HepG2 (cell line): Measurements from ENCODE around the gene CISD3. TPM values are rescaled to one million over a fixed set of nuclear protein-coding genes. Genes with fewer than 3 reads are reported as not detected.

Source experiments
- HNF1A ChIP-seq, 2 experiments: sonication (generic) in 1 of 2; formaldehyde crosslinking in 1 of 2; IDR thresholded peaks; 2 replicates each; pipeline versions ENCODE4 v1.4.0 to v1.6.1; 2016 to 2020; ENCODE audit warnings: borderline replicate concordance in 1 of 2, low read depth in 1 of 2, mild to moderate bottlenecking in 1 of 2, missing genetic modification reagents in 1 of 2
- LBX2 ChIP-seq: sonication (generic); formaldehyde crosslinking; IDR thresholded peaks from 2 replicates; pipeline ENCODE4 v1.5.0; 2020; ENCODE audit warnings: missing genetic modification reagents, mild to moderate bottlenecking, borderline replicate concordance
- PBX3 ChIP-seq: sonication (generic); formaldehyde crosslinking; IDR thresholded peaks from 2 replicates; pipeline ENCODE4 v1.8.1; 2023; ENCODE audit warnings: missing genetic modification reagents, inconsistent platforms, borderline replicate concordance
- polyA plus RNA-seq, 8 experiments: library from polyadenylated mRNA; depleted of rRNA in 3 of 8; stranded (reverse) in 7 of 8; unstranded in 1 of 8; fragments of >200 nt; fragmentation: Illumina TruSeq in 4 of 8; extraction: Trizol in 4 of 8; gene quantifications; 2 replicates each; pipeline versions ENCODE4 v1.2.1 to v1.2.3, GENCODE V29; 2011 to 2016; ENCODE audit warnings: low read depth in 4 of 8, missing spikeins in 1 of 8, mixed read lengths in 1 of 8; ENCODE audit not compliant: insufficient read depth in 1 of 8
- total RNA-seq, 5 experiments: library from RNA; depleted of rRNA; stranded (reverse); fragments of >200 nt; fragmentation: Illumina TruSeq; extraction: Trizol; gene quantifications; 2 replicates each; pipeline ENCODE4 v1.2.3, GENCODE V29; 2016; ENCODE audit warnings: low read depth in 1 of 5

Gene CISD3
- total and polyA plus RNA-seq, 2 of the 13 experiments (the other 11 are each of a cell fraction or from before 2014, with no cell fraction given): 30.0 to 34.1 TPM

- TF ChIP-seq PBX3 (CRISPR knock-in tag) (peak; percentile 95; the same call in 1 of the 2 replicates), HNF1A (IDR thresholded peaks at IDR 0.05; ENCODE audit: low read depth) (0 out of 2 replicates have a peak, but pooled peaks have one; percentile 48), HNF1A (CRISPR knock-in tag; IDR thresholded peaks at IDR 0.05; ENCODE audit: borderline replicate concordance) (peak; percentile 86), LBX2 (no peak)
These were observed 22.3 kb downstream of the CISD3 start, which contains the start of gene PSMB3 (continued) for GRCh38 chr17:38752308-38753070.
